NCI-H2227 (cell line): Measurements from ENCODE around the gene SELENOF.

ENCODE experiments used
- DNase-seq: peaks from one replicate; lab custom pipeline; 2025; ENCODE audit not compliant: unreplicated experiment; lab: John Stamatoyannopoulos, UW

The SELENOF gene

GRCh38 chr1:86860424-86860823 lies 53.5 kb downstream of the SELENOF start:
- DNase-seq = no peak

DNA sequence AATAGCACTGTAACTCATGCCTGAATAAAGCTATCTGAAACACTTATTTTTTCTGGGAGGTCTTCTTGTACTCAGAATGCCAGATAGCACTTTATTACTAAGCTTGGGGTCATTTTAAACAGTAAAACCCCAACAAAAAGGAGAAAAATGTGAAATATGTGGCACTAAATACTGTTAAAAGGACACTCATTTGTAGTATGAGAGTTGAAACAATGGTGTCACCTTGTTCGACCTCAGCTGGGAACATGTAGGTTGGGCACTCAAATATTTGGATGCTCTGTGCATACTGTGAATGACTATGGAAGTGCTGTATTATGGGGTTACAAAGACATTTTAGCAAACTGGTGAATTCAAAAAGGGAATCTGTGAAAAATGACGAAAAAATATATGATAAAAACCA lies 53.9 kb downstream of the SELENOF start:
- DNase-seq = no peak

DNA sequence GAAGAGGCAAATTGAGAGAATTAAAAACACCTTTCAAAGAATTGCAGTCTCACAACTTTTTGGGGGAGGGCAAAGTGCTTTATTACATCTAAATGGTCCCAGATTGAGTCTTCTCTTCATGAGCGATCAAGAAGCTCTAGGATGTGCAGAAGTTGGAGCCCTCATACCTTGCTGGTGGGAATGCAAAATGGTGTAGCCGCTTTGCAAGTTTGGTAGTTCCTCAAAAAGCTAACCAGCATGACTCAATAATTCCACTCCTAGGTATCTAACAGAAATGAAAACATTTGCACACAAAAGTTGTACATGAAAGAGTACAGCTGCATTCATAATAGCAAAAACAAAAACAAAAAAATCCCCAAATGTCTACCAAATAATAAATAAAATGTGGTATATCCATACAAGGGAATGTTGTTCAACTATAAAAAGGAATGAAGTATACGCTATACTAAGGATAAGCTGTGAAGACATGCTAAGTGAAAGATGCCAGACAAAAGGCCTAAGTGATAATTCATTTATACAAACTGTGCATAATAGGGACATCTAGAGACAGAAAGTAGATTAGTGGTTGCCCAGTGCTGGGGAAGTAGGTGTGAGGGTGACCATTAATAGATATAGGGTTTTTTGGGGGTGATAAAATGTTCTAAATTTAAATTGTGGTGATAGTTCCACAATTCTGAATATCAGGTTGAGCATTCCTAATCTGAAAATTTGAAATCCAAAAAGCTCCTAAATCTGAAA lies 55.2 kb downstream of the SELENOF start:
- DNase-seq = no peak

GRCh38 chr1:86856196-86856595 lies 57.7 kb downstream of the SELENOF start:
- DNase-seq = no peak

GRCh38 chr1:86854352-86854751 lies 59.6 kb downstream of the SELENOF start:
- no peak for DNase-seq

DNA sequence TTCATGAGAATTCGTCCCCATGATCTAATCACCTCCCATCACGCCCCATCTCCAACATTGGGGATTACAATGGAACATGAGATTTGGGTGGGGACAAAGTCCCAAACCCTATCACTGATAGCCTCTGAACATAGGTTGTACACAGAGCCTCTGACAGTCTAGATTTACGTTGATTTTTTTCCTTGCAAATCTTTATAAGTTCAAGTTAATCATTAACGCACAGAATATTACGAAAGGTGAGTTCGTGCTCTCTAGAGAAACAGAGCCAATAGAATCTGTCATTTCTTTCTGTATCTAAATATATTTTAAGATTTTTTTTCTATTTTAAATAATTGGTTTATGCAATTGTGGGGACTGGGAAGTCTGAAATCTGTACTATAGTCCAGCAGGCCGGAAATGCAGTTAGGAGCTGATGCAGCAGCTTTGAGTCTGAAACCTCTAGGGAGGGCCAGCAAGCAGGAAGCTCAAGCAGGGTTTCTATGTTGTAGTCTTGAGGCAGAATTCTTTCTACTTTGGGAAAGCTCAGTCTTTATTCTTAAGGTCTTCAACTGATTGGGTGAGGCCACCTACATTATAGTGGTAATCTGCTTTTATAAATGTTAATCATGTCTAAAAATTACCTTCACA lies 61.0 kb downstream of the SELENOF start:
- DNase-seq = no peak

GRCh38 chr1:86852289-86852688 lies 61.6 kb downstream of the SELENOF start:
- DNase-seq = no peak

- no peak for DNase-seq
These were observed 64.2 kb downstream of the SELENOF start for GRCh38 chr1:86849756-86850155.

GRCh38 chr1:86848654-86849053 lies 65.3 kb downstream of the SELENOF start:
- no peak for DNase-seq

DNA sequence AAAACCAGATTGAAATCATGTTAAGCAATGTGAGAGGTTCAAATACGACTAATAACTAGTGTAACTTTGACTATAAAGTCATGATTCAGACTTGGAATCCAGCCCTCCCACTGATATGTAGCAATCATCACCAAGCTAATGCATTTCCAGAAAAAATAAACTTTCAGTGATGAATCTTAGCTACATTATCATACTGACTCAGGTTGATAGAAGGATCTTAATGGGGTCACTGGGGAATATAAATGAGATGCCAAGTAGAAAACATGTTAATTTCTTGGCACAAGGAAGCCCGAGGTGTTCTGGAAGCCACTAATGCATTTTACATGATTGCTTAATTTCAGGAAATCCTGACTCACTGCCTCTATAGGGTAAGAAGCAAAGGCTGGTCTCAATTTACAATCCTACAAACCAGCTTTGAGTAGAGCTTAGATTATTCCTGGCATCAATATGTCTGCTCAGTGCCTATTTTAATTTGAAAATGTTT lies 67.7 kb downstream of the SELENOF start:
- no peak for DNase-seq

DNA sequence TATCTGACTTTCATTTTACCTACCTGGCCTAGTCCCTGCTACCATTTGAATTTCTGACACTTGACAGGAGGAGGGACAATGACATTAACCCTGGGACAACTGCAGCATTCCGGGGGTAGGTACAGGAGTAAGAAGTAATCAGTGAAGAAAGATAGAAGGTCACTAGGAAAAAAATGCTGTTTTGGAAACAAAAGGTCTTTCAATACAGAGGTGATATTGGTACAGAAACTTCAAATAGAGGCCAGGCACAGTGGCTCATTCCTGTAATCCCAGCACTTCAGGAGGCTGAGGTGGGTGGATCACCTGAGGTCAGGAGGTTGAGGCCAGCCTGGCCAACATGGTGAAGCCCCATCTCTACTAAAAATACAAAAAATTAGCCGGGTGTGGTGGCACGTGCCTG lies 68.4 kb downstream of the SELENOF start:
- no peak for DNase-seq

- no peak for DNase-seq
These were observed 72.8 kb downstream of the SELENOF start for GRCh38 chr1:86841116-86841515.

- peak; percentile 90 for DNase-seq
These were observed 80.3 kb downstream of the SELENOF start for GRCh38 chr1:86833461-86834215.

- no peak for DNase-seq
These were observed 81.5 kb downstream of the SELENOF start for GRCh38 chr1:86832433-86832832.

DNA sequence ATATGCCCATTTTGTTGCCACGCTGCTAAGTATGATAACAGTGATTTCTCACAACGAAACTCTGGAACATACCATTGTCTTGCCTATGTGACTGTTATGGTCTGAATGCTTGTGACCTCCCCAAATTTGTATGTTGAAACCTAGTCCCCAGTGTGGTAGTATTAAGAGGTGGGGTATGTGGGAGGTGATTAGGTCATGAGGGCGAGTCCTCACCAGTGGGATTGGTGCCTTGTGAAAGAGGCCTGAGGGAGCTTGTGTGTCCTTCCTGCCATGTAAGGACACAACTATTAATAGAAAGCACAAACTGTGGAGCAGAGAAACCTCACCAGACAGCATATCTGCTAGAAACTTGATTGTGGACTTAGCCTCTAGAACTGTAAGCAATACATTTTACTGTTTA lies 84.6 kb downstream of the SELENOF start:
- DNase-seq = no peak

GRCh38 chr1:86828024-86828423 lies 85.9 kb downstream of the SELENOF start:
- no peak for DNase-seq

GRCh38 chr1:86826856-86827255 lies 87.1 kb downstream of the SELENOF start:
- no peak for DNase-seq

DNA sequence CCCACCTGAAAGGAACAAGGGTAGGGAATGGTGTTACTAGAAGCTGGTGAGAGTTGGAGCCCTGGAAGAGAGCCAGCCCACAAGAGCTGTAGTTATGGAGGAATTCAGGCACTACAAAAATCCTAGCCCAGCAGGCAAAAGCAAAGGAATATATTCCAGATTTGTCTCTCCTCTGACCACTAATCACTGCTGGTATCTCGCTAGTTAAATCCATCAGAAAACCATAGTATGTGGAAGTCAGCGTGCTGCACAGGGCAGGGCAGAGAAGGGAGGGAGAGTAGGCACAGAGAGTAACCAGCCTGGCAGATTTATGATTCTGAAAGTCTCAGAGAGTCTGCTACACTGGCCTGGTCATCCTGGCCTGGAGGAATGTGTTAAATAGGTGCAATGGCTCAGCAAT lies 88.6 kb downstream of the SELENOF start:
- no peak for DNase-seq

DNA sequence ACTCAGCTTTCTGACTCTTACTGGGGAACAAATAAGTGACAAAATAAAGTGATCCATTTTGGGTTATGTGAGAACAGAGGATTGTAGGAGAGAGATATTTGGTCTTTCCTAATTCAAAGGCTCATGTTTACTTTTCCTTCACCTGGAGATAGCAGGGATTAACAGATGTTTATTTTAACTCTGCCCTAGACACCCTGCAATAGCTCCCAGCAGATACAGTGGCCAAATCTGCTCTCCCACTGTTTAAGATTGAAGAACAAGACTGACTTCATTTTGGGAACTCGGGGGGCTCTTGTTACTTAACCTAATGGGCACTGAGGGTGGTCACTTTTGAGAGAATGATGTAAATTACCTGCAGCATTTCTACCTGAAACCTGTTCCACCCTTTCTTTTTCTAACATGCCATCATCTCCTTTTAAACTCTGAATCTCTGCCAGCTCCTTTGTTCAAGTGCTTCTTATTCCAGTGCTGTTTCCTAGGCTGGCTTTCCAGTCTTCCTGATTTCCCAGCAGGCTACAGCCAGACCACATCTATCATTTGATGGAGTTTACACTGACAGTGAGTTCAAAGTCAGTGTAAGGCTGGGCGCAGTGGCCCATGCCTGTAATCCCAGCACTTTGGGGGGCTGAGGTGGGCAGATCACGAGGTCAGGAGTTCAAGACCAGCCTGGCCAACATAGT lies 90.0 kb downstream of the SELENOF start:
- DNase-seq = no peak

- no peak for DNase-seq
These were observed 90.5 kb downstream of the SELENOF start for GRCh38 chr1:86823386-86823785.

GRCh38 chr1:86822459-86822858 lies 91.5 kb downstream of the SELENOF start:
- no peak for DNase-seq
